HG03575 (cell line): ENCODE measurements around the gene USP12.
"Not testable (repeated sequence)": the region's sequence is repeated elsewhere in the genome, so short reads cannot be mapped to it uniquely, and the experiment has no call there.

Source experiments
- ATAC-seq: cut with Tn5 transposase; IDR thresholded peaks from one replicate; pipeline ENCODE4 v1.9.1; 2021; ENCODE audit not compliant: unreplicated experiment, insufficient number of reproducible peaks, low FRiP score; ENCODE audit errors: extremely low read depth

The USP12 gene

GRCh38 chr13:27128825-27129627 is 42.6 kb downstream of the USP12 start:
- no peak for ATAC-seq

GRCh38 chr13:27126859-27127258 is 44.8 kb downstream of the USP12 start:
- no peak for ATAC-seq

- ATAC-seq: no peak
These were observed 46.0 kb downstream of the USP12 start for GRCh38 chr13:27125357-27126282.

- ATAC-seq: no peak
These were observed 47.0 kb downstream of the USP12 start for GRCh38 chr13:27124571-27124970.

GRCh38 chr13:27123445-27123844 is 48.2 kb downstream of the USP12 start:
- not testable (repeated sequence) for ATAC-seq

- ATAC-seq: no peak
These were observed 49.6 kb downstream of the USP12 start for GRCh38 chr13:27122036-27122435.

GRCh38 chr13:27120811-27121210 is 50.8 kb downstream of the USP12 start:
- ATAC-seq: no peak

GRCh38 chr13:27120011-27120410 is 51.6 kb downstream of the USP12 start:
- no peak for ATAC-seq

GRCh38 chr13:27118428-27119054 is 53.1 kb downstream of the USP12 start:
- no peak for ATAC-seq

GRCh38 chr13:27117952-27118351 is 53.7 kb downstream of the USP12 start:
- ATAC-seq: no peak

- no peak for ATAC-seq
These were observed 54.5 kb downstream of the USP12 start for GRCh38 chr13:27117158-27117557.

- no peak for ATAC-seq
These were observed 58.2 kb downstream of the USP12 start for GRCh38 chr13:27113436-27113835.

GRCh38 chr13:27112006-27112405 is 59.6 kb downstream of the USP12 start:
- ATAC-seq: no peak

GRCh38 chr13:27110056-27110746 is 61.4 kb downstream of the USP12 start:
- no peak for ATAC-seq

- ATAC-seq: no peak
These were observed 65.5 kb downstream of the USP12 start for GRCh38 chr13:27106144-27106543.

GRCh38 chr13:27104606-27105005 is 67.0 kb downstream of the USP12 start:
- no peak for ATAC-seq

GRCh38 chr13:27101847-27102246 is 69.8 kb downstream of the USP12 start:
- ATAC-seq: no peak

GRCh38 chr13:27101289-27101688 is 70.3 kb downstream of the USP12 start:
- ATAC-seq: no peak

- no peak for ATAC-seq
These were observed 73.9 kb downstream of the USP12 start for GRCh38 chr13:27097691-27098090.
